Fibroblast of villous mesenchyme (primary cell): ENCODE results near the gene RNF149. TPM values are rescaled to one million over a fixed set of nuclear protein-coding genes. Genes with fewer than 3 reads are reported as not detected.
A peak's percentile ranks its signal among the peaks of the same experiment; 100 is the strongest.

Experiments
- DNase-seq: peaks from one replicate; pipeline ENCODE4 v3.0.0-alpha.2; 2010; ENCODE audit warnings: low read depth
- H3K4me3 ChIP-seq: 2 replicates; pipeline ENCODE4 v1.5.1; 2011; ENCODE audit warnings: low read depth, mild to moderate bottlenecking, low read length
- CTCF ChIP-seq: IDR thresholded peaks from 2 replicates; pipeline ENCODE4 v1.5.1; 2012; ENCODE audit warnings: low read depth, mild to moderate bottlenecking, low read length; ENCODE audit not compliant: insufficient read depth
- small RNA-seq: library from RNA; depleted of rRNA; stranded (forward); fragments of <200 nt; gene quantifications from one replicate; pipeline ENCODE3, GENCODE V24; 2012
- total RNA-seq: library from RNA; depleted of rRNA; stranded (reverse); fragments of >200 nt; gene quantifications from 2 replicates; pipeline ENCODE4 v1.2.3, GENCODE V29; 2012

The RNF149 gene
- total RNA-seq, 1 donor = 53.5 TPM

GRCh38 chr2:101231240-101231639 lies 77.3 kb downstream of the RNF149 start:
- no peak for TF ChIP-seq CTCF
- DNase-seq = no peak
- H3K4me3 ChIP-seq = no peak overlapping the region

GRCh38 chr2:101230541-101231001 lies 77.9 kb downstream of the RNF149 start:
- no peak for TF ChIP-seq CTCF
- peak; percentile 11 for DNase-seq

More at GRCh38 chr2:101230541-101231001, 77.9 kb downstream of the RNF149 start:
- no peak overlapping the region for H3K4me3 ChIP-seq

Small RNA genes lying within 50 kb of the gene (small RNA-seq; reads per million reads assigned to genes)
- gene MIR5696 = 0.47 reads per million
- 10.3 reads per million, percentile 90 among the genes with 10 or more reads in this experiment for gene SNORD89

Other genes with a start within 250 kb of the RNF149 start
- gene TBC1D8, start 157.3 kb downstream of the RNF149 start, total RNA-seq = 10.6 and 13.4 TPM in 2 replicates
- 39.0 and 51.0 TPM in 2 replicates for gene CNOT11, start 55.8 kb downstream of the RNF149 start, total RNA-seq
- not detected in 2 replicates for gene CREG2, start 78.8 kb upstream of the RNF149 start, total RNA-seq
- 0.97 and 1.7 TPM in 2 replicates for gene RFX8, start 166.4 kb upstream of the RNF149 start, total RNA-seq